Glomerular endothelial cell (primary cell): ENCODE data around the gene KBTBD8. TPM values are rescaled to one million over a fixed set of nuclear protein-coding genes. Genes with fewer than 3 reads are reported as not detected.

ENCODE experiments used
- DNase-seq: peaks from one replicate; pipeline ENCODE4 v3.0.0-alpha.2; 2011; ENCODE audit warnings: low read depth, low spot score; ENCODE audit errors: extremely low read depth
- total RNA-seq: library from RNA; depleted of rRNA; stranded (reverse); fragments of >200 nt; gene quantifications from 2 replicates; pipeline ENCODE4 v1.2.3, GENCODE V29; 2015

Gene KBTBD8, protein sequence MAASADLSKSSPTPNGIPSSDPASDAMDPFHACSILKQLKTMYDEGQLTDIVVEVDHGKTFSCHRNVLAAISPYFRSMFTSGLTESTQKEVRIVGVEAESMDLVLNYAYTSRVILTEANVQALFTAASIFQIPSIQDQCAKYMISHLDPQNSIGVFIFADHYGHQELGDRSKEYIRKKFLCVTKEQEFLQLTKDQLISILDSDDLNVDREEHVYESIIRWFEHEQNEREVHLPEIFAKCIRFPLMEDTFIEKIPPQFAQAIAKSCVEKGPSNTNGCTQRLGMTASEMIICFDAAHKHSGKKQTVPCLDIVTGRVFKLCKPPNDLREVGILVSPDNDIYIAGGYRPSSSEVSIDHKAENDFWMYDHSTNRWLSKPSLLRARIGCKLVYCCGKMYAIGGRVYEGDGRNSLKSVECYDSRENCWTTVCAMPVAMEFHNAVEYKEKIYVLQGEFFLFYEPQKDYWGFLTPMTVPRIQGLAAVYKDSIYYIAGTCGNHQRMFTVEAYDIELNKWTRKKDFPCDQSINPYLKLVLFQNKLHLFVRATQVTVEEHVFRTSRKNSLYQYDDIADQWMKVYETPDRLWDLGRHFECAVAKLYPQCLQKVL
- 1.0 and 1.1 TPM in 2 replicates for total RNA-seq

DNA sequence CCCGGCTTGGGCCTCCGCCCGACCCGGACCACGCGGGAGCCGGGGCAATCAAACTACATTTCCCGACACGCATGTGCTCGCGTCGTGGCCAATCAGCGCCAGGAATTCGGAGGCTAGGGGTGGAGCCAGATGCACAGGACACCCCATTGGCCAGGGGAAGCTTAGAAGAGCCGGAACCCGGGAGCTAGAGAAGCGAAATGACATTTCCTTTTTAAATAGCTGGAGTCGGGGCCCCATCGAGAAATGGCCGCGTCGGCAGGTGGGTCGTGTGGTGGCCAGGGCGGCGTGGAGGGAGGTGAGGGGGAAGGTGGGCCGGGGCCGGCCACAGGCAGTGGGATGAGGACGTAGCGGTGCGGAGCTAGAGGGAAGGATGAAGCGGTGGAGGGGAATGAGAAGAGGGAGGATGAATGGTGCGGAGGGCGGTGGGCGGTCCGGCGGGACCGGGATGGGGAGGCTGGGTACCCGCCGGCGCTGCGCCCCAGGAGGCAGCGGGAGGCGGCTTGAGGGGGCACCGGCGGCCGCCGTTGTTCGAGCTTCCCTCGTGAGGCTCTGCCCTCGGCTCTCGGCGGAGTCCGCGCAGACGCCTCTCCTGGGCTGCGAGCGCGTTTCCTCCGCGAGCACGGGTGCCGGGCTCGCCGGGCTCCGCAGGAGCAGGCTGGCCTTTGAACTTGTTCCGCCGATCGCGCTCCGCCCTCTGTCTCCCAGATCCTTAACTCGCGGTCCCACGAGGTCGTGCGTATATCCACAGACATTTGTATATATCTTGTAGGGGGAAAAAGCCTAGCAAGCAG lies at the start of gene KBTBD8:
TSS of gene KBTBD8 (plus strand) at position 195 of the 791 bp plus-strand sequence. CDS start at position 244, 49 bp downstream.
- DNase-seq: peak; percentile 90

DNA sequence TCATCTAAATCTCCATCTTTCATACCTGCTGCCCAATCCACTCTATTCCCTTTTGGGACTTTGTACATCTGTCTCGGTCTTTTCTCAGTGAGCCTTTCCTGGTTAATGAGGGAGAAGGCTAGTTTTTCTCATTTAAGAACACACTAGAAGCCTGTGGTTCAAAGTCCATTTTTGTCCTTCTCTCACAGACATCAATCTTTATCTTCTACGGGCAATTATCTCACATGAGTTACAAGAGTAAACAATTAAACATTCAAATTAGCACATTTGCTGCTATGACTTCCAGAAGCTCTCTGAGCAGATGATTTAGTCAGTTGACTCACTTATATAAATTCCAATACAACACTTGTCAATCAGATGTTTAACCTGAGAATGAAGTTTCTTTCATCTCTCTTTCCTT lies 49.3 kb upstream of the KBTBD8 start:
- no peak for DNase-seq

DNA sequence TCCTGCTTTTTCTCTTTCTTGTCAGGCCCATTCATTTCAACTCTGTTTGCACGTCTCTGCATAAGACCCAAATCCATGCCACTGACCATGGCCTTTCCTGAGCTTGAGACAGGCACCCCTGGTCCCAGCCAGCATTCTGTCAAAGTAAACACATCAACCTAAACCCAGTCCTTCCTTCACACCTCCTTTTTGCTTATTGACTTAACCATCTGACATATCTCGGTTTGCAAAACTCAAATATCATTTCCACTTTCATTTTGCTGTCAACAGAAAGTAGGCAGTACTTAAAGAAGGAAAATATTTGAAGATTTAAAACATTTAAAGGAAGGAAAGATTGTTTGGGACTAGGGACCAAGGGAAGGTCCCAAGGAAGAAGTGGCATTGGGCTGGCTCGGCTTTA lies 48.2 kb upstream of the KBTBD8 start:
- no peak for DNase-seq

GRCh38 chr3:66952357-66952756 lies 45.8 kb upstream of the KBTBD8 start:
- no peak for DNase-seq

GRCh38 chr3:66953934-66954445 lies 44.1 kb upstream of the KBTBD8 start:
- DNase-seq: no peak

GRCh38 chr3:66956742-66957141 lies 41.4 kb upstream of the KBTBD8 start:
- no peak for DNase-seq

DNA sequence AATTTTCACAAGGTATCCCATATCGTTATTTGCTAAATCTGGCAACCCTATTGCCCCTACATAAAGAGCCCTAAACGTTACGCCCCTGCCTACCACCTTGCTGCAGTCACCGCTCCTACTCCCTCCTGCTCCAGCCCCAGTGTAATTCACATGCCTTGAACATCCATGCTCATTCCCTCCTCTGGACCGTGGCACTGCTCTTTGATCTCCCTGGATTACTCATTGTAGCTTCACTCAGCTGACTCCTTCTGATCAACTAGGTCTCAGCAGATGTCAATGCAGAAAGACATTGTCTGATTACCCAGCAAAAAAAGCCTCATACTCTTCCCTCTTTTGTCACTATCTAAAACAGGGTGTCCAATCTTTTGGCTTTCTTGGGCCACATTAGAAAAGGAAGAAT lies 40.7 kb upstream of the KBTBD8 start:
- no peak for DNase-seq

DNA sequence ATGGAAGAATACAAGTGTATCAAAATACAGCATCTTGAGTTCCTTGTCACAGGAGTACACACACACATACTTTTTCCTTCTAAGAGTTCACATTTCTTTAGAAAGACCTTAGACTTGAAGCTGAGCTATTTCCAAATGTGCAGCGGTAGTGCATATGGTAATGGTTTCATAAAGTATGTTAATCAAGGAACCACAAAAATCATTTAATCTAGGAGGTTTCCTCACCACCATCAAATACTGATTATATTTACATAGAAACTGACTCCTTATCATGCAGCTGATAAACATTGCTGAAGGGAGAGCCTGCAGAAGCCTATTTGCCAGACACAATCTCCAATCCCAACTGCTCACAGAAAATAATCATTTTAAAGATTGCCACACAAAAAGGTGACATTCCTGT lies 40.0 kb upstream of the KBTBD8 start:
- no peak for DNase-seq

- no peak for DNase-seq
Measured at GRCh38 chr3:66962664-66963063, 35.4 kb upstream of the KBTBD8 start.

GRCh38 chr3:66971245-66971644 lies 26.9 kb upstream of the KBTBD8 start:
- DNase-seq: no peak

DNA sequence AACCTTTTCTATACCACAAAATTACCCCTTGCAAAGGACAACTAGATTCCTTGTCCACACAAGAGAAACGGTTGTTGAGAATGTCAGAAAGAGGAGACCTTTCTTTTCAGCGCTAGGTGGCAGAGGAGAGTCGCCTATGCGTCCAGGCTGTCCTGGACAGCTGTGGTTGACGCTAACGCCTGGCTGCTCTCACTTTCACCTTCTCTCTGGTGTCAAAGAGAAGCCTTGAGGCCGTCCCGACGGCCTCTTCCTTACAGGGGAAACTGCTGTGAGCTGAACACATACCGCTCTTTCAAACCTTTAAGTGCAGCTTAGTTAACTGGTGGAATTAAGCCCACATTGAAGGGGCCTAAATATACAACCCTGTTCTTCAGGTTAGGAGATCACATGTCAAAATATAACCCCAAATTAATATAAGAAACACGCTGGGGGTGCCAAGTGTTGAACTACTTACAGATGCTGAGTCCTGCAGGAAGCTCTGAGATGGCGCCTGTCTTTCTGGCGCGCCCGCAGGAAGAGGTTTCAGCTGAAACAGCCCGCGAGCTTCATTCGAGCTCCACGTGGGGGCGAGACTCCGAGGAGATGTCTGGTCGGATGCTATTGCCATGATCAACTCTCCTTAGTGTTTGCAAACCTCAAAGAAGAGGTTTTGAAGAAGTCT lies 26.1 kb upstream of the KBTBD8 start:
- peak; percentile 50 for DNase-seq

DNA sequence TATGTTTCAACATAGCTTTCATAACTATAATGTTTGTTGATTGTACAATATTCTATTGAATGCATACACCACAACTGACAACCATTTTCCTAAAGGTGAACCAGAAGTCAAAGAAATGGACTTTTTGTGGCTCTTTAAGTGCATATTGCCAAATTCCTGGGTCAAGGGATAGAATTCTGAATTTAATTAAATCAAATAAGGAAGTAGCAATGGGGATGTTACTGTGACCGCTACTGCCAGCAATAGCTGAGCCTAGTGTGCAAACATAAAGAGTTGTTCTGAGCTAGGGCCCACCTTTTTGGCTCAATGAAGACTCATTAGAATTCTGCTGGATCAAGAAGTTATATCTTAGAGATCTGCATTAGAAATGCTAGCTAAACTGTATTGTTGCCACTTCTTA lies 17.3 kb upstream of the KBTBD8 start:
- DNase-seq: no peak

- no peak for DNase-seq
Measured at GRCh38 chr3:66983101-66983500, 15.0 kb upstream of the KBTBD8 start.

- no peak for DNase-seq
Measured at GRCh38 chr3:66985336-66985920, 12.7 kb upstream of the KBTBD8 start.

DNA sequence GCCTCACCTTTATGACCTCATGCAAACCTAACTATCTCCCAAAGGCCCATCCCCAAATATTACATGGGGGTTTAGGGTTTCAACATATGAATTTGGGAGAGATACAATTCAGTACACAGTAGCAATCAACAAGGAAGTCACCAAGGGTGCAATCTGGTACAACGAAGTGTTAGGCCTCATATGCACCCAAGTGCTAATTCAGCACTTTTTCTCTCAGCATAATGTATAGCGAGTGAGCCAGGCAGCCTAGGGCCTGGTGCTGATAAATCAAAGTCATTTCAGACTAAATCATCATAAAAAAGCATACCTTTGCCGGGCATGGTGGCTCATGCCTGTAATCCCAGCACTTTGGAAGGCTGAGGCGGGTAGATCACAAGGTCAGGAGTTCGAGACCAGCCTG lies 11.7 kb upstream of the KBTBD8 start:
- no peak for DNase-seq

GRCh38 chr3:66989241-66989640 lies 8.9 kb upstream of the KBTBD8 start:
- no peak for DNase-seq

DNA sequence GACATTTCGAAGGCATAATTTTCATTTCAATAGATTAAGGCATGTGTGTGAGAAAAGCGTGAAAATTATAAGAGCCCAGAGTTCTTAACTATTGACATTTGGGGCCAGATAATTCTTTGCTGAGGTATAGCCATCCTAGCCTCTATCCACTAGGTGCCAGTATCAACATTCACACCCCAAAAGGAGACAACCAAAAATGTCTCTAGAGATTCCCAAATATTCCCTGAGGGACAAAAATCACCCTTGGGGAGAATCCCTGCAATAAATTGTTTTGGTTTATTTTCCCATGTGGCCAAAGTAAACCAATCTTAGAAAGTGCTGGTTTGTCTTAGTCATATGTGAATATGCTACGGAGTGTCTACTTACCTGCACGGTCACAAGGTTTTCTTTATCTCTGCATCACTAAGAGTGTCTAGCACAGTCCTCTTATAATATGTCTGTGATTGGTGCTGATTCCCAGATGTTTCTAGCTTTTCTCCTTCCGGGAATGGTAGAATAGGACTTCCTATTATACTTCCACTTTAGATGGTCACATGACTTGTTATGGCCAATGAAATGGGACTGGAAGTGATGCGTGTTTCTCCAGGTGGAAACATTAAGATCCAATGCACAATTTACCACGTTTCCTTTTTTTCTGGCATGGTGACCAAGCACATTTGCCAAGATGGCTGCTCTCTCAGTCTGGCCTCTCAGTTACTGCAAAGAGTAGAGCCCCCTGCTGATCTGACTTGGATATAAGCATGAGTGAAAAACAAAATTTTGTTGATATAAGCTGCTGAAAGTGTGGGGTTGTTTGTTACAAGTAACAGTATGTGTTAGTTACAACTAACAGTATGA lies 8.0 kb upstream of the KBTBD8 start:
- no peak for DNase-seq

GRCh38 chr3:66991459-66991858 lies 6.6 kb upstream of the KBTBD8 start:
- no peak for DNase-seq

GRCh38 chr3:66993082-66993481 lies 5.0 kb upstream of the KBTBD8 start:
- no peak for DNase-seq

DNA sequence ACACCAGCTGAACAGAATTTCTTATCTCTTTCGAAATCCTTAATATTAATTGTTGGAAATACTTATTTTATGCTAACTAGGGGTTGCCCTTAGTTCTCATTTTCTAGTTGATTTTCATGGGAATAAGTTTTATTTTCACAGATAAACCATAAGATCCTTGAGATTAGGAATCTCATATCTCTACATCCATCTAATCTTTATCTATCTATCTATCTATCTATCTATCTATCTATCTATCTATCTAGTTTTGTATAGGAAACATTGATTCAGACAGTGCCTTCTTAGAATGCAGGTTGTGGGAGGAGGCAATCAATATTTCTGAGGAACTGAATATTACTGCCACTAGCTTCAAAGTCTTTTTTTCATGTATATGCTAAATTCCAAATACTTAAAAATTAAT lies 3.5 kb upstream of the KBTBD8 start:
- no peak for DNase-seq
